HL-60/S4 treated with phorbol 12-myristate 13-acetate at 8.2 ng/mL for 4 days and 3 days (cell line): Measurements from ENCODE around the gene SCCPDH.

ENCODE experiments used
- in situ Hi-C: fragments of 300-500 bp; cut with MboI; formaldehyde crosslinking; loops from 2 replicates; pipeline ENCODE4 v1.15.0; 2022; ENCODE audit warnings: low sequenced_read_pairs

Gene SCCPDH

DNA sequence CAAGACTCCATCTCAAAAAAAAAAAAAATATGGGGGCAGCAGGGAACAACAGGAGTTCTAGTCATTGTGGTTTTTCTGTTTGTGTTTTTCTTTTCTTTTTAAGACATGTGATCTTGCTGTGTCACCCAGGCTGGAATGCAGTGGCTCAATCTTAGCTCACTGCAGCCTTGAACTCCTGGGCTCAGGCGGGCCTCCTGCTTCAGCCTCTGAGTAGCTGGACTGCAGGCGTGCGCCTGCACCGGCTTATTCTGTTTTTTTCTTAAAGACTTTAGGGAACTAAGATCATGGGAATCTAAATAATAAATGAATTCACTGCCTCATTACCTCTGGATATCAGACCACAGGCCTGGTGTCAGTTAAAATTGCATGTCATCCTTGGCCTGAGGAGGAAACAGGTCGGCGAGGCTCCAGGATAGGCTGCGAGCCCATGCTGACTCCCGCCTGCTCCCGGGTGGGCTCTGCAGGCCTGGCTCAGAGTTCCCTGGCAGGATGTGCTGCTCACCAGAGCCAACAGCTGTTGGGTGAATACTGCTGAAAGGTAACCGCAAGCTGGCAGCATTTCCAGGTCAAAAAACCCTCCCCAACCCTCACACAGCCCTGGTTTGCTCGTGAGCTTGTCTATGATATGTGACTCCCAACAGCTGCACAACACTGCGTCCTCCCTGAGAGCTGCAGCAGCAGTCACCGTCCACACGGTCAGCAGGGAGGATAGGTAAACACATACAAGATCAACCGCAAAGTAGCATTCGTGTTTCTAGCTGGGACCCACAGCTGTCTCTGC lies 58.1 kb downstream of the SCCPDH start:
- in situ Hi-C loops: no loop called here

DNA sequence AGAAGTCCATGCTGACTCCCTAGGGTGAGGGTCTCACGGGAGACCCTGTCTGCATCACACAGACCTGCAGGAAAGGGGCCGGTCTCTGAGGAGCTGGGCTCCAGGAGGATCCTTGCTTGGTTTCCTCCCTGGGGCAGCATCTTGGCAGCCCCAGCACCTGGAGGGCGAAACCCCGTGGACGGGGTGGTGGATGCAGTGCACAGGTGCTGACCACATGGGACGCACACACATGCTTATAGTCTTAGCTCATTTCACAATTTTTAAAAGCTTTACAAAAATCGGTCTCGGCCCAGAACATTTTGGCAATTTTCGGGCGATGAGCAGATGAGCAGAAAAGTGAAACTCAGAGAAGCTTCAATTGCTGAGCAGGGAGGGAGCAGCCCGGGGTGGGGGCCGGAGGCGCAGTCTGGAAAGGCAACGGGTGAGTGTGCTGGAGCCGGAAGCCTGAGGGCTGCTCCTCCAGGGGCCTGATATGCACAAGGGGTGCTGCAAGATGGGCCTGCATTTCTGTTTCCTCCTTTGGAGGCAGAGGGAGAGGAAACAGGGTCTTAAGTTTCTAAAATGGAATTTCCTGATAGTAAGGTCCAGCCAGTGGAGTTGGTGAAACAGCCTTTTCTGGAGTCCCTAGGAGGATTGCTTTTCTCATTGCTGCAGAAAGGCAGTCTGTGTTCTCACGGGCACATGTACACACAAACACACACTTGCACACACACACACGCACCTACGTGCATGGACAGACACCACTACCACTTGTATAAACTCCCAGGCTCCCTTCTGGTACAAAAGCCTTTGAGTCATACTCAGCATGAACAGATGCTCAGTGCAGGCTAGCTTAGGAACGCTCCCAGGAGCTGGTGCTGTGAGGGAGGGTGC lies 60.6 kb downstream of the SCCPDH start:
- in situ Hi-C loops: no loop called here

DNA sequence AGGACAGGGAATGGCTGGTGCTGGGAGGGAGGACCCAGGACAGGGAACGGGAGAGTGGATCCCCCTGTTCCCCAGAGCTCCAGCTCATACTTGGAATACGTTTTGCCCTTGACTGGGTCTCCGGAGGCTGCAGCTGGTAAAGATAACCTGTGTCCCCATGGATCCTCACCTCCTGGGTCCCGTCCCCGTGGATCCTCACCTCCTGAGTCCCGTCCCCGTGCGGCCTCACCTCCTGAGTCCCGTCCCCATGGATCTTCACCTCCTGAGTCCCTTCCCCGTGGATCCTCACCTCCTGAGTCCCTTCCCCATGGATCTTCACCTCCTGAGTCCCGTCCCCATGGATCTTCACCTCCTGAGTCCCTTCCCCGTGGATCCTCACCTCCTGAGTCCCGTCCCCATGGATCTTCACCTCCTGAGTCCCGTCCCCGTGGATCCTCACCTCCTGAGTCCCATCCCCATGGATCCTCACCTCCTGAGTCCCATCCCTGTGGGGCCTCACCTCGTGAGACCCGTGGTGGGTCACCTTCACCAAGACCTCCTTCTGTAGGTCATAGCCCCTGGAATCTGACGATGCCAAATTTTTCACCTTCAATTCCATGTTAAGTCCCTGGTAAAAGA lies 61.4 kb downstream of the SCCPDH start:
- in situ Hi-C loops: no loop called here

DNA sequence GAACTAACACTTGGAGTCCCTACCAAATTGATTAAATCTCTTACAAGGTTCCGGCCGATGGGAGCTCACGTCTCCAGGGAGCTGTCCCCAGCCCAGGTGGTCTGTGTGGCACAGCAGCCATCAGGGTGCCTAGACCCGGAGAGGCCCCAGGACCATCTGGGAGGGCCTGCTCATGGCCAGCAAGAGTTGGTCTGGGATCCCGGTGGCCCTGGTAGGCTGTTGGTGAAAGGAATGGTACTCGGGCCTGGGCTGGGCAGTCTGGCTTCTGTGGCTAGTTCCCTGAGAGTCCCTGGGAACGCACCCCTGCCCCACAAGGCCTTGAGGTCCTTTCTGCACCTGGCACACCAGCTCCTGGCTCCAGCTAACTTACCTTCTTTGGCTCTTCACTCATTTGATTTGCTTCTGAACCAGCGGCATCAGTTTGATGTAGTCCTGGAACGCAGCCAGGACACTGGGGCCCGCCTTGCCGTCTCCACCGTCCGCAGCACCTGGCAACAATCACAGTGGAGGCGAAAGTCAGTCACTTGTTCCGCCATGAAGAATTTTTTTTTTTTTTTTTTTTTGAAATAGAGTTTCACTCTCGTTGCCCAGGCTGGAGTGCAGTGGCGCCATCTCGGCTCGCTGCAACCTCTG lies 62.5 kb downstream of the SCCPDH start:
- in situ Hi-C loops: no loop called here

DNA sequence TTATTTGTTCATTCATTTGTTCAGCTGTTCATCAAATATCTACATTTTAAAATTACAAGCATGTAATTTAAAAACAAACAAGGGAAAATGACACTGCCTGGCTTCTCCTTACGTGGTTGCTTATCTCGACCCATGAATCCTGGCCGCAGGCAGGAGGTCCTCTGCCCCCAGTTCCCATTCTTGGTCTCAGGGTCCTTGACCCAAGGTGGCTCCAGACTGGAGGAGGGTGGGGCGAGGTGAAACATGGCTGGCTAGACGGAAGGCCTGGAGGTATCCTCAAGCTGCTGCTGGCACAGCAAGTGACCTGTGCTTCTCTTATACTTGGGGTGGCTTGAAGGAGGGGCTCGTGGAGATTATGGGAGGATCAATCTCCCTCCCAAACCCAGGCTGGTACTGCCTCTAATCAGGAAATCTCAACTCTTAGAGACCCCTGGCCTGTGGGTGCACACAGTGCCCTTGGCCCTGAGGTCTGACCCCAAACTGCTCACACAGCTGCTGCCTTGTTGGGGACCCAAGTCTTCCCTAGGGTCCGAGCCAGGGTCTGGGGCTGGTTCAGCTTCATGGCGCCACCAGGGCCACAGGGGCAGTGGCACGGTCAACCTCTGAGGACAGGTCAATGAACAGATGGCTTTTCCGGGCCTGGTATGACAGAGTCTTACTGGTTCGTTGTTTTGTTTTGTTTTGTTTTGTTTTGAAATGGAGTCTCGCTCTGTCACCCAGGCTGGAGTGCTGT lies 63.7 kb downstream of the SCCPDH start:
- in situ Hi-C loops: no loop called here

DNA sequence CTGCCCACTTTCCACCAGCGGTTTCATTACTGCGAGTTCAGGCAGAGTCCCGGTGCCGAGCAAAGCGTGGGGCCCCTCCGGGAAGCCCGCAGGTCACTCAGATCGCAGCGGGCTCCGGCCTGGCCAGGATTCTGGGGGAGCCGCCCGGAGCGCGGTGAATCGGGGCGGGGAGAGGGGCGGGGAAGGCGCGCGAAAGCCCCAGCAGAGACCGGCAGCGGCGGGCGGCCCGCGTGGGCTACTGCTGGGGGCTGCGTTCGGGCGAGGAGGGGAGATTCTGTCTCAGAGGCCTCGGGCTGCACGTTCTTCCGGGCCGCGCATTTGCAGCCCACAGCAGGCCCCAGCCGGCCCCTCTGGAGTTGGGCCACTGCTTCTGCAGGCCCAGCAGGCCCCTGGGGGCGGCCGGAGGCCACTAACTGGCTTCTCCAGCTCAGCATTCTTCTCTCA lies 64.7 kb downstream of the SCCPDH start:
- in situ Hi-C loops: no loop called here

DNA sequence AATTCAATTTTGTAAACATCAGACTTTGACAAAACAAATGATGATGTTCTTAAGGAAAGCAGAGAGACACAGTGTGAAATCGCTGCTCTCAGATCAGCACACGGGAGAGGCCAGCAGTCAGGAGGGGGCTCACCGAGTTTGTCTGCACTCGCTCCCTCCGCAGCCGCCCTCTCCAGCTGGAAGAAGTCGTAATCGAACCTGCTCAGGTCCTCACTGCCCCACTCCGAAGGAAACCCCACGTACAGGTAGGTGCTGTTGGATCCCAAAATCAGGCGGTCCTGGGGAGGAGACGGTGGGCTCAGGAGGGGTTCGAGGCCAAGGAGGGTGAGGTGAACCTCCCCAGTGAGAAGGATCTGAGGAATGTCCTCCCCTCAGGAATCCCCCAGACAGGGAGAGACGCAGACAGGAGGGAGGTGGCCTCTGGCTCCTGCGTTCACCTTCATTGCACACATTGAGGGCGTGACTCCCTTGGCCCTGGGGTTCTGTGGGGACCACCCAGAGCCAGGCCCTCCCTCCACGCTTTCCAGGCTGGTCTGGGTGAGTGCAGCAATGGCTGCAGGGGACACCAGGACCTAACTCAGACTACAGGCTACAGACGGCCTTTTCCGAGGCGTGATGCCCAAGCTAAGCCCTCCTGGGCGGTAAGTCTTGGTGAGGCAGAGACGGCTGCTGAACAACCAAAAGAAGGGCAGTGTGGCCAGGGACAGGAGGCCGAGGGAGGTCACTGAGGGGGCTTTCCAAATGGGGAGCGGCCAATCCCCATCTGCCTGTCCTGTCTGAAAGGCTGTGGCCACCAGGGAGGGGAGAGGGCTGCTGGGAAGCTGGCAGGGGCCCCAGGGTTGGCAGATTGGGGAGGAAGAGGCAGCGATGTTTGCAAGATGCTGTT lies 65.5 kb downstream of the SCCPDH start:
- in situ Hi-C loops: no loop called here

DNA sequence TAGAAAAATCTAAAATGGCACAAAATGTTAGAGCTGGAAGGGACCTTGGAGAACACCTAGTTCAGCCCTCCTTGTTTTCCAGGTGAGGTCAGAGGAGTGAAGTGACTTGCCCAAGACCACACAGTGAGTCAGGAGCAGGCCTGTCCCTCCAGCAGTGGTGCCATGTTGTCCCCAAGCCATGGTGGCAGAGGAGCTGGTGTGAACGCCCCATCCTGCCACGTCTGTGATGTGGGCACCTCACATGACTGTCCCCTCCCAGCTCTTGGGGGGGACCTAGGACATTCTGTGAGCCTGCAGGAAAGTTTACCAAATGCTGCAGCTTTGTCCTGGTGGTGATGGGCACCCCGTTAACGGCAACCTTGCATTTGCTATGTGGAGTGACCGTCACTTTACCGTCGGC lies 66.2 kb downstream of the SCCPDH start:
- in situ Hi-C loops: no loop called here

DNA sequence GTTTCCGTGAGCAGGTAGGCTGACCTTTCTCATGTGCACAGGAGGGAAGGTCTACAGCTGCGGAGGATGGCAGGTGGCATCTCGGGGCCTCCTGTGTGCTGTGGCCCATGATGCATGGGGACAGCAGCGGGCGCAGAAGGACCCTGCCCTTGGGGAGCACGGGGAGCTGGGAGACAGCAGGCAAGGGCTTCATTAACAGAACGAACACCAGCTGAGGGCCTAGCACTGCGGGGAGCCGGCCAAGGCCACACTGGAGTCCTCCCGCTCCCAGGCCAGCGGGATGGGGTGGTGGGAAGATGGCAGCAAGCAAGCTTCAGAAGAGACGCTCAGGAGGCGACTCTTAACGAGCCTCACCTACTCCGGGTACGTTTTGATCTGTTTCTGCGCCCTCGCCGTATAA lies 66.6 kb downstream of the SCCPDH start:
- in situ Hi-C loops: no loop called here

DNA sequence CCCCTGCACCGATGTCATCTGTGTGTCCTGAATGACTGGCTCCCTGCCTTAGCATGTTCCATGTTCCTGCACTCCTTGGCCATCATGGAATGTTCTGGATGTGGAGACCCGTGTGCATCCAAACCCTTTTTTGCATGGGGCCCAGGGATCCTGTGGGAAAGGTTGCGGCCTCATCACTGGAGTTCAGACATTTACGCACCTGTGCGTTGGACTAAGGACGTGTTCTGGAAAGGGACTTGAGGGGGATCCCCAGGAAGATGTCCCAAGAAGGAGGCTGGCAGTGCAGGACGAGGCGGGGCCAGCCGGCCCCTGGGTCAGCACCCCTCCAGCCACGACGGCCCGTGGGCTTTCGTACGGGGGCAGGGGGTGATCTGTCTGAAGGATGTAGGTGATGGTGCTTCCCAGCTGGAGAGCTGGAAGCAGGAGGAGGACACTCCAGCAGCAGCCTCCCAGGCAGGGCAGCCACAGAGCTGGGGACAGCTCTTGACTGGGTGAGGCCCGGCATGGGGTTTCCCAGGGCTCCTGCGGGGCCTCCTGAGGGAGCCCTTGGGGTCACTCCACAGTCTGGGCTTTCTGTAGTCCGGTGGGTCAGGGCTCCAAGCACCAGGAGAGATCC lies 67.2 kb downstream of the SCCPDH start:
- in situ Hi-C loops: no loop called here

DNA sequence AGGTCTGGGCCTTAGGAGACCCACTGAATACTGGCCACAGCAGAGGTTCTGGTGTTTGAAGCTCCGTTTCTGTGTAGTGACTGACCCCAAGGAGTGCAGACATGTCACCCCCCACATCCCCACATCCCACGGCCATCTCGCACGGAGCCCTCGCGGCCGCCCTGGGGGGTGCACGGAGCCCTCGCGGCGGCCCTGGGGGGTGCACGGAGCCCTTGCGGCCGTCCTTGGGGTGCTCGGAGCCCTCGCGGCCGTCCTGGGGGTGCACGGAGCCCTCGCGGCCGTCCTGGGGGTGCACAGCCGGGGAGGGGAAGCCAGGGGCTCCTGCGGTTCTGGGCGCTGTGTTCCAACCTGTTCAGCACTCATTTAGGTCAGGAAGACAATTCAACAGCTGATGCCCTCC lies 68.4 kb downstream of the SCCPDH start:
- in situ Hi-C loops: no loop called here

DNA sequence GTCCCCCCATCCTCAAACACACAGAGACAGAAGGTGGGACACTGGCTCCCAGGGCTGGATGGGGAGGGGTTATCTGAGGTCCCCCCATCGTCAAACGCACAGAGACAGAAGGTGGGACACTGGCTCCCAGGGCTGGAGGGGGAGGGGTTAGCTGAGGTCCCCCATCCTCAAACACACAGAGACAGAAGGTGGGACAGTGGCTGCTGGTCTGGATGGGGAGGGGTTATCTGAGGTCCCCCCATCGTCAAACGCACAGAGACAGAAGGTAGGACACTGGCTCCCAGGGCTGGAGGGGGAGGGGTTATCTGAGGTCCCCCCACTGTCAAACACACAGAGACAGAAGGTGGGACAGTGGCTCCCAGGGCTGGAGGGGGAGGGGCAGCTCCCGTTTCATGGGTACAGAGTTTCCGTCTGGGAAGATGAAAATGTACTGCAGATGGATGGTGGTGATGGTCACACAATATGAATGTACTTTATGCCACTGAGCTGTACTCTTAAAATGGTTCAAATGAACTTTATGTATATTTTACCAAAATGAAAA lies 69.2 kb downstream of the SCCPDH start:
- in situ Hi-C loops: no loop called here

DNA sequence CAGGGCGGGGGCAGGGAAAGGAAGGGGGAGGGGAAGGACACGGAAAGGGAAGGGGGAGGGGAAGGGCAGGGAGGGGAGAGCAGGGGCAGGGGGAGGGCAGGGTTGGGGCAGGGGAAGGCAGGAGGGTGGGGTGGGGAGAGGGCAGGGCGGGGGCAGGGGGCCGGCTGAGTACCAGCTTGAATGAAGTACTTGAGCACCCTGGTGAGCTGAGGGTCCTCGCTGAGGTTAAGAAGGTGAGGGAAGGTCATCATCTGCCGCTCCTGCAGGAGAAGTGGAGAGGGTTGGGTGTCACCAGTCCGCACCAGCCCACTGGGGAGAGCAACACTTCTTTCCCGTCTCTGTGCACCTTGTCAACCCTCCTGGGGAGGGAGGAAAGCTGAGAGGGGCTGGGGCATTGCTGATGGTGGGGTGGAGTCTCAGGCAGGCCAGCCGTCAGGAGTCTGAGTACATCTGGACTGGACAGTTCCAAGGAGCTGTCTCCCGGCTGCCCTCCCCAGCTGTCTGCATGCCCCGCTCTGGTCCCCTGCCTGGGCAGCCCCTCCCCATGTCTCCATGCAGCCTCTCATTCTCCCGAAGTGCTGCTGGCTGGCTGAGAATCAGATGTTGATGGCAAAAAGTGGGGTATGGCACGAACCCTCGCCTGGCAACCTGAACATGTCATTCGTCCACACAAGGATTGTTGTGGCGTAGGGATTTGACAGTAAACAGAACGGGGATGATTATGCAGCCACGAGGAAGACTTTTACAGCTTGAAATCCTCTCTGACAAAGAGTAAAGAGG lies 70.0 kb downstream of the SCCPDH start:
- in situ Hi-C loops: no loop called here

DNA sequence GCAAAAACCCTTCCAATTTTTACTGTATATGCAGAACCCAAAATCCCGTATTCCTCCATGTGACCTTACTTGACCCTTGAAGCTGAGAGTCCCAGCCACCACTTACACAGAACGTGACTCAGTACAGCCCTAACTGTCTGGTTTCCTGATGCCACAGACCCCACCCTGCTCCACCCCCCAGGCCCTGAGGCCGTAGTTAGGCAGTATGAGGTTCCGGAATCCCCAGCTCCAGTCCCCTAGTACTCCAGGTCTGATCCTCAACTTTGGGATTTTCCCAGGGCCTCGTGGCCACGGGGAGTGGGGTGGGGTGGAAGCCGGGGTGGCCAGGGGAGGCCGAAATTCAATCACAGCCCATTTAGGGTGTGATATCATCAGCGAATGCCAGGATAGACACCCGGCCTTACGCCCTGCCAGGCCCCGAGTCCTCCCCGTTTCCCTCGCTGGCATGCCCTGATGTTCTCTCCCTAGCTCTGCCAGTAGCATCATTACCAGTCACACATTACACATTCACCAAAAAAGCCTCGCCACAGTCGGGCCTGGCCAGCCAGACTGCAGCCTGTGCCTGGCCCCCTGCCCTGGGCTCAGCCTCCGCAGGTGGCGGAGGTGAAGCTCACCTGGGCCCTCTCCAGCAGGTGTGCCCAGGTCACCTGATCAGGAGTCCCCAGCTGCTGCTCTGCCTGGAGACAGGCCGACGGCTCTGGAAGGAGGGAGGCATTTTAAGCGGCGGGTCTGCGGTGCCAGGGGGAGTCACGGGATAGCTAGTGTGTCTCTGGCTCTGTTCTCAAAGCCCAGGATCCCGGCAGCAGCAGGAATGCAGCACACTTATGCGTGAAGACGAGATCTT lies 70.8 kb downstream of the SCCPDH start:
- in situ Hi-C loops: no loop called here

DNA sequence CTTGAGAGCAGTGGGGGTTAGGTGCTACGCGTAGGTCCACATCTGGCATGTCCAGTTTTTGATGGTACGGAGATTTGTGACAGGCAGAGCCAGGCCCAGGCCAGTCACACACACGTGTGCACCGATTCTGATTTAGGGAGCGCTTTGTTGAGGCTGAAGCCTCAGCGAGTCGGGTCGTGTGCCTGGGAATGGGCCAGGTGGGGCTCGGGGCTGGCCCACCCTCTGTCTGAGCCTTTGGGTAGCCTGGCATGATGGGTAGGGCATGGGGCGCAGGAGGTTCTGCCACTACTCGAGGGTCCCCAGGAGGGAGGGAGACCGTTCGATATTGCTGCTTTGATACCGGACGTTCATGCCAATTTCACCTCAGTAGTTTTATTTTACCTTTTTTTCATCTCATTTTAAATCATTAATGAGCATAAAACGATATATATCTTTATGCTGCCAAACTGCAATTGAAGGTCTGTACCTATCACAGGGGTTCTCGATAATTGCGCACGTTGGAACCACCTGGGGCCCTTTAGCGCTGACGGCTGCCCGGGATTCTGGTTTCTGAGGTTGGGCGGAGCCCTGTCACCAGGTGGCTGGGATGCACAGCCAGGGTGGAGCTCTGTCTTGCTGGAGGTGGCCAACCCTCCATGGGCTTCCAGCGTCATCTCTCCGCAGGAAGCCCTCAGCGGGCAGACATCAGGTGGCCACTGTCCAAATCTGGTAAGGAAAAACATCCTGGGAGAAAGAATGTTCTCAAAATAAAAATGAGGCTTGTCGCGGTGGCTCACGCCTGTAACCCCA lies 71.9 kb downstream of the SCCPDH start:
- in situ Hi-C loops: no loop called here

DNA sequence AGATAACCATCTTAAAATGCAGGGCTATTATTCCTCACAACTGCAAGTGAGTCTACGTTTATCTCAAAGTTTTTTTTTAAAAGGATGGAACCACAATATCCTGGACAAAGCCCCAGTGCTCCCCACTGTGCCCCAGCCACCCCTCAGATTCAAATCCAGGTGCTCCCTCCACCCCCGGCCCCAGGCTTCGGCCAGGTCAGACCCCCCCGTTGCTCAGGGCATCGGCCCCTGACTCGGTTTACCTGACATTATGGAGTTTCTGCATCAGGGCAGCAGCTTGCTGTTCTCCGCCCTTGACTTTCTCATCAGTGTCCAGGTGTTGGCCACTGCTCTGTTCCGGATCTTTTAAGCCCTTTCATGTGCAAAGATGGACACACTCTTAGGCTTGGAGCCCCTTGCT lies 72.9 kb downstream of the SCCPDH start:
- in situ Hi-C loops: no loop called here
